Hepatocyte (in vitro differentiated cells): ENCODE measurements around the gene NXN. TPM values are rescaled to one million over a fixed set of nuclear protein-coding genes. Genes with fewer than 3 reads are reported as not detected.

Experiments
- DNase-seq: peaks from one replicate; pipeline ENCODE4 v3.0.0-alpha.2; 2016; ENCODE audit warnings: low spot score
- H2AFZ ChIP-seq: fragments of 200-600 bp; sonication (generic); 2 replicates; pipeline ENCODE4 v1.6.0; 2016; ENCODE audit warnings: antibody characterized with exemption, mild to moderate bottlenecking
- H3K27ac ChIP-seq: fragments of 200-600 bp; sonication (generic); 2 replicates; pipeline ENCODE4 v1.5.1; 2016; ENCODE audit warnings: mild to moderate bottlenecking
- H3K27me3 ChIP-seq: fragments of 200-600 bp; sonication (generic); 2 replicates; pipeline ENCODE4 v1.6.1; 2016
- H3K36me3 ChIP-seq: fragments of 200-600 bp; sonication (generic); replicated peaks from 2 replicates; pipeline ENCODE4 v1.5.1; 2016; ENCODE audit warnings: low read depth; ENCODE audit not compliant: insufficient read depth
- H3K4me1 ChIP-seq: fragments of 200-600 bp; sonication (generic); 2 replicates; pipeline ENCODE4 v1.5.1; 2016; ENCODE audit warnings: mild to moderate bottlenecking, moderate library complexity; ENCODE audit not compliant: insufficient read depth
- H3K4me2 ChIP-seq: fragments of 200-600 bp; sonication (generic); 2 replicates; pipeline ENCODE4 v1.6.0; 2016
- H3K4me3 ChIP-seq: fragments of 200-600 bp; sonication (generic); 2 replicates; pipeline ENCODE4 v1.5.1; 2016; ENCODE audit warnings: mild to moderate bottlenecking
- H3K79me2 ChIP-seq: fragments of 200-600 bp; sonication (generic); 2 replicates; pipeline ENCODE4 v1.6.0; 2017; ENCODE audit warnings: mild to moderate bottlenecking
- H3K9me2 ChIP-seq: fragments of 200-600 bp; sonication (generic); replicated peaks from 2 replicates; pipeline ENCODE4 v1.6.0; 2017; ENCODE audit warnings: mild to moderate bottlenecking; ENCODE audit not compliant: insufficient read depth
- H3K9me3 ChIP-seq: fragments of 200-600 bp; sonication (generic); 2 replicates; pipeline ENCODE4 v1.5.1; 2016; ENCODE audit warnings: low read depth, mild to moderate bottlenecking
- H4K20me1 ChIP-seq: fragments of 200-600 bp; sonication (generic); 2 replicates; pipeline ENCODE4 v1.6.0; 2016; ENCODE audit warnings: mild to moderate bottlenecking; ENCODE audit not compliant: insufficient read depth, poor library complexity, severe bottlenecking
- CTCF ChIP-seq: fragments of 200-600 bp; sonication (generic); IDR thresholded peaks from 2 replicates; pipeline ENCODE4 v1.5.1; 2016; ENCODE audit warnings: antibody characterized with exemption, mild to moderate bottlenecking; ENCODE audit not compliant: poor library complexity
- EZH2 ChIP-seq: fragments of 200-600 bp; sonication (generic); IDR thresholded peaks from 2 replicates; pipeline ENCODE4 v1.6.1; 2016; ENCODE audit warnings: antibody characterized with exemption, mild to moderate bottlenecking, borderline replicate concordance
- EZH2phosphoT487 ChIP-seq: fragments of 200-600 bp; sonication (generic); IDR thresholded peaks from one replicate; pipeline ENCODE4 v1.6.1; 2018; ENCODE audit warnings: antibody characterized with exemption, mild to moderate bottlenecking, low read depth, moderate library complexity; ENCODE audit not compliant: unreplicated experiment, severe bottlenecking
- WGBS: methylation state at CpG from one replicate; pipeline ENCODE4 v1.1.6; 2016; ENCODE audit warnings: low lambda C conversion rate; ENCODE audit errors: missing lambda C conversion rate; 5-methylcytosine and 5-hydroxymethylcytosine counted together
- polyA plus RNA-seq: library from polyadenylated mRNA; unstranded; fragments of >200 nt; fragmentation: Nextera tagmentation; extraction: Ambion mirVana; gene quantifications from 2 replicates; pipeline ENCODE4 v1.2.1, GENCODE V29; 2016
- total RNA-seq: library from RNA; depleted of rRNA; stranded (reverse); fragments of >200 nt; gene quantifications from 2 replicates; pipeline ENCODE4 v1.2.3, GENCODE V29; 2014

NXN gene
- total and polyA plus RNA-seq, 2 experiments from 2014 or later: 55.0 to 74.1 TPM

- Histone ChIP-seq H3K9me2 (no peaks in the 10 kb centered on the region), H3K4me1 (no peaks in the 10 kb centered on the region), H3K4me2 (no peak overlapping the region), H3K4me3 (no peak overlapping the region), H4K20me1 (peaks cover 4% of the 10 kb centered on the region), H3K27ac (no peak overlapping the region), H3K36me3 (no peaks in the 10 kb centered on the region), H3K9me3 (no peaks in the 10 kb centered on the region), H2AFZ (no peak overlapping the region), H3K79me2 (peaks cover 40% of the 10 kb centered on the region), H3K27me3 (no peaks in the 10 kb centered on the region)
- TF ChIP-seq EZH2phosphoT487 (no peak), CTCF (no peak), EZH2 (no peak)
- DNase-seq: no peak
- WGBS: 88% methylated on average over 13 of the region's 14 CpGs
These were observed 35.2 kb downstream of the NXN start for GRCh38 chr17:944266-944826.

GRCh38 chr17:935485-935884, 44.1 kb downstream of the NXN start:
- Histone ChIP-seq H3K4me2 (no peak overlapping the region), H3K9me2 (no peaks in the 10 kb centered on the region), H3K4me1 (peaks cover 18% of the 10 kb centered on the region), H3K79me2 (peaks cover 86% of the 10 kb centered on the region), H3K36me3 (no peaks in the 10 kb centered on the region), H3K9me3 (no peaks in the 10 kb centered on the region), H2AFZ (no peak overlapping the region), H3K27ac (no peak overlapping the region), H3K4me3 (no peak overlapping the region), H3K27me3 (no peaks in the 10 kb centered on the region), H4K20me1 (peaks cover 4% of the 10 kb centered on the region)
- DNase-seq: no peak
- TF ChIP-seq EZH2phosphoT487: no peak
- no peak for TF ChIP-seq CTCF
- TF ChIP-seq EZH2: no peak
- 76% methylated on average over 11 of the region's 11 CpGs for WGBS

GRCh38 chr17:933312-934073, 46.1 kb downstream of the NXN start:
- Histone ChIP-seq H2AFZ (no peak overlapping the region), H3K27me3 (no peaks in the 10 kb centered on the region), H3K4me1 (peaks cover 31% of the 10 kb centered on the region), H4K20me1 (no peaks in the 10 kb centered on the region), H3K36me3 (no peaks in the 10 kb centered on the region), H3K4me2 (peak overlapping the region; percentile 66), H3K9me3 (no peaks in the 10 kb centered on the region), H3K27ac (peak overlapping the region; percentile 94), H3K4me3 (no peak overlapping the region), H3K79me2 (peaks cover 86% of the 10 kb centered on the region), H3K9me2 (no peaks in the 10 kb centered on the region)
- peak; percentile 72 for DNase-seq
- no peak for TF ChIP-seq EZH2phosphoT487
- no peak for TF ChIP-seq CTCF
- TF ChIP-seq EZH2: no peak
- 16% methylated on average over 15 of the region's 15 CpGs for WGBS
